ENCODE measurements around the gene NRP2.

Gene NRP2

GRCh38 chr2:205682239-205682970 lies at the start of gene NRP2:
Gene NRP2, plus strand, starts transcription at chr2:205682501. Its CDS starts 790 bp downstream, at chr2:205683291.
- DNase-seq (ENCODE audit: low spot score): no peak

GRCh38 chr2:205633994-205634393 lies 48.3 kb upstream of the NRP2 start:
- DNase-seq (ENCODE audit: low spot score): no peak

GRCh38 chr2:205636549-205637319 lies 45.6 kb upstream of the NRP2 start:
- DNase-seq (ENCODE audit: low spot score): no peak

GRCh38 chr2:205637320-205637602 lies 45.0 kb upstream of the NRP2 start:
- no peak for DNase-seq (ENCODE audit: low spot score)

- DNase-seq (ENCODE audit: low spot score): no peak
Measured at GRCh38 chr2:205637779-205638503, 44.4 kb upstream of the NRP2 start.

GRCh38 chr2:205640716-205641115 lies 41.6 kb upstream of the NRP2 start:
- no peak for DNase-seq (ENCODE audit: low spot score)

- DNase-seq (ENCODE audit: low spot score): no peak
Measured at GRCh38 chr2:205642599-205643356, 39.5 kb upstream of the NRP2 start.

- DNase-seq (ENCODE audit: low spot score): no peak
Measured at GRCh38 chr2:205643391-205643885, 38.9 kb upstream of the NRP2 start.

GRCh38 chr2:205644018-205644417 lies 38.3 kb upstream of the NRP2 start:
- DNase-seq (ENCODE audit: low spot score): no peak

- no peak for DNase-seq (ENCODE audit: low spot score)
Measured at GRCh38 chr2:205646680-205647079, 35.6 kb upstream of the NRP2 start.

GRCh38 chr2:205650450-205650849 lies 31.9 kb upstream of the NRP2 start:
- no peak for DNase-seq (ENCODE audit: low spot score)

GRCh38 chr2:205650931-205651330 lies 31.4 kb upstream of the NRP2 start:
- DNase-seq (ENCODE audit: low spot score): no peak

- DNase-seq (ENCODE audit: low spot score): no peak
Measured at GRCh38 chr2:205651719-205652118, 30.6 kb upstream of the NRP2 start.

- no peak for DNase-seq (ENCODE audit: low spot score)
Measured at GRCh38 chr2:205654878-205655605, 27.3 kb upstream of the NRP2 start.

- no peak for DNase-seq (ENCODE audit: low spot score)
Measured at GRCh38 chr2:205655779-205656456, 26.4 kb upstream of the NRP2 start.

- no peak for DNase-seq (ENCODE audit: low spot score)
Measured at GRCh38 chr2:205656461-205656860, 25.8 kb upstream of the NRP2 start.

GRCh38 chr2:205656941-205657340 lies 25.4 kb upstream of the NRP2 start:
- DNase-seq (ENCODE audit: low spot score): no peak

- DNase-seq (ENCODE audit: low spot score): no peak
Measured at GRCh38 chr2:205657579-205657978, 24.7 kb upstream of the NRP2 start.

GRCh38 chr2:205658068-205658467 lies 24.2 kb upstream of the NRP2 start:
- no peak for DNase-seq (ENCODE audit: low spot score)

GRCh38 chr2:205658572-205658971 lies 23.7 kb upstream of the NRP2 start:
- DNase-seq (ENCODE audit: low spot score): no peak

- no peak for DNase-seq (ENCODE audit: low spot score)
Measured at GRCh38 chr2:205659922-205660321, 22.4 kb upstream of the NRP2 start.
